ENCODE results near the gene ARID1A. TPM values are rescaled to one million over a fixed set of nuclear protein-coding genes. Genes with fewer than 3 reads are reported as not detected.
"Not testable (repeated sequence)": the region's sequence is repeated elsewhere in the genome, so short reads cannot be mapped to it uniquely, and the experiment has no call there.

The ARID1A gene
- total RNA-seq, 2 donors from 2014 or later = 32.7 to 48.8 TPM

DNA sequence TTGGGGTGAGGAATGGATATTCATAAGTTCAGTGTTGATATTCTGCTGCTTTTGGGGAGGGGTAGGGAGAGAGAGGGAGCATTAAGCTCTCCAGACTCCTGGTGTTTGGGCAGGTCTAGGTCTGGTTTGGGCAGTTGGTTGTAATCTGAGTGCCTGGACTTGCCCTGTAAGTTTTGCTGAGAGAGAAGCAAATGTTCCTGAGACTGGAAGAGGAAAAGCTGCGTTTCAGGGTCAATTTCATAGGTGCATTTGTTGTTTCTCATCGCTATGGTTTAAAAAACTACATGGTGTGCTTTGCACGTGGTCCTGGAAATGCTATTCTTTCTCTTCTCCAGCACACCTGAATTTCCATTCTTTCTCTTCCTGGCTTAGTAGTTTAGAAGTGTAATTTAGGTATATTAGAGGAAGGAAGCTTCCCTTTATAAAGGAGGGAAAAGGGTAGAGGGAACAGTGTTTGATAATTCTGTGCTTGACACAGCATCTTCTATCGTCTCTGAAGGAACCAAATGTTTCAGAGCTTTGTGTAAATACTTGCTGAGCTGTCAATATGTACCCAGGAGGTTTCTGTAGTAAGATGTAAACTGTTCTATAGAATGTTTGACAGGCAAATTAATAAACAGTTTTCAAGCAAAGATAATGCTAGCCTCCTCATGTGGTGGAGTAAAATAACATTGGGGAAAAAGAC lies 6.3 kb downstream of the ARID1A start:
- H3K36me3 ChIP-seq = no peaks in the 10 kb centered on the region
- H3K9me3 ChIP-seq = no peaks in the 10 kb centered on the region
- H3K4me3 ChIP-seq = no peak overlapping the region
- no peak for DNase-seq (ENCODE audit: low spot score)
- TF ChIP-seq, protein P1, sequence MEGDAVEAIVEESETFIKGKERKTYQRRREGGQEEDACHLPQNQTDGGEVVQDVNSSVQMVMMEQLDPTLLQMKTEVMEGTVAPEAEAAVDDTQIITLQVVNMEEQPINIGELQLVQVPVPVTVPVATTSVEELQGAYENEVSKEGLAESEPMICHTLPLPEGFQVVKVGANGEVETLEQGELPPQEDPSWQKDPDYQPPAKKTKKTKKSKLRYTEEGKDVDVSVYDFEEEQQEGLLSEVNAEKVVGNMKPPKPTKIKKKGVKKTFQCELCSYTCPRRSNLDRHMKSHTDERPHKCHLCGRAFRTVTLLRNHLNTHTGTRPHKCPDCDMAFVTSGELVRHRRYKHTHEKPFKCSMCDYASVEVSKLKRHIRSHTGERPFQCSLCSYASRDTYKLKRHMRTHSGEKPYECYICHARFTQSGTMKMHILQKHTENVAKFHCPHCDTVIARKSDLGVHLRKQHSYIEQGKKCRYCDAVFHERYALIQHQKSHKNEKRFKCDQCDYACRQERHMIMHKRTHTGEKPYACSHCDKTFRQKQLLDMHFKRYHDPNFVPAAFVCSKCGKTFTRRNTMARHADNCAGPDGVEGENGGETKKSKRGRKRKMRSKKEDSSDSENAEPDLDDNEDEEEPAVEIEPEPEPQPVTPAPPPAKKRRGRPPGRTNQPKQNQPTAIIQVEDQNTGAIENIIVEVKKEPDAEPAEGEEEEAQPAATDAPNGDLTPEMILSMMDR (IDR thresholded peaks at IDR 0.05) = no peak
- no peaks in the 10 kb centered on the region for H3K27me3 ChIP-seq
- H3K27ac ChIP-seq = peak overlapping the region in 1 of 2 donors; percentile 97
- peaks cover 0 to 90% of the 10 kb centered on the region in 2 donors for H3K4me1 ChIP-seq

DNA sequence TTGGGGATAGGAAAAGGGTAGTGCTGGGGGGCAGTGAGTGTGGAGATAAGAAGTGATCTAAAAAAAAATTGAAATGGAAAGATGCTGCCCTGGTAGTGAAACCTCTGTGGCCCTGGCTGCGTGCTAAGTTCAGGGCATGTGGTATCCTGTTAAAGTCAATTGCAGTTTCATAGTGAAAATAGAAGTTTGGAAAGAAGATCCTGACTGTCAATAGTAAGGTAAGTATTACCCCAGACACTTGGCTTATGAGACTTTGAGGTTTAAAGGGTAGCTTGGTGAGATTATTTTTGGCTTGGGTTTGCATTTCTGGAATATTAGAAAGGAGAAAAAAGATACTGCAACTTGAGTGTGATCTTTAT lies 6.8 kb downstream of the ARID1A start:
- H3K4me3 ChIP-seq = no peak overlapping the region
- peaks cover 0 to 95% of the 10 kb centered on the region in 2 donors for H3K4me1 ChIP-seq
- TF ChIP-seq, protein P1 (IDR thresholded peaks at IDR 0.05) = no peak
- no peaks in the 10 kb centered on the region for H3K27me3 ChIP-seq
- DNase-seq (ENCODE audit: low spot score) = no peak
- no peaks in the 10 kb centered on the region for H3K9me3 ChIP-seq
- H3K36me3 ChIP-seq = no peaks in the 10 kb centered on the region
- H3K27ac ChIP-seq = peak overlapping the region in 1 of 2 donors; percentile 15

DNA sequence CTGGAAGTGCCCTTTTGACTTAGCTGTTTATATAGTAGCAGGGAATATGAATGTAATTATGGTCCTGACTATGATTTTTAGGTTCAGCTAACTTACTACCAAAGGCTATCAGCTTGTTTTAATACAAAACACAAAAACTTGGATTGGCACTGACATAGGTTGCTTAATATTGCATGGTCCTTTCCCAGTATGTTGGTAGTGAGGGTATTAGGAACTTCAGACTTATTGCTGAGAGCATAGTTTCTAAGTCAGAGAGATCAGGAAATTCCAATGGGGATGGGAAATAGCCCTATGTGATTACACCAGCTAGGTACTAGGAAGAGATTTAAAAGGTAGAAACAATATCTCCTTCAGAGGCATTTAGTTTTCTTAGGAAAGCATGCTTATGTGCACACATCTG lies 7.7 kb downstream of the ARID1A start:
- TF ChIP-seq, protein P1 (IDR thresholded peaks at IDR 0.05) = no peak
- peaks cover 0 to 96% of the 10 kb centered on the region in 2 donors for H3K4me1 ChIP-seq
- no peaks in the 10 kb centered on the region for H3K27me3 ChIP-seq
- no peak for DNase-seq (ENCODE audit: low spot score)
- H3K9me3 ChIP-seq = no peaks in the 10 kb centered on the region
- peak overlapping the region in 1 of 2 donors; percentile 15 for H3K27ac ChIP-seq
- no peak overlapping the region for H3K4me3 ChIP-seq
- H3K36me3 ChIP-seq = peaks cover 2% of the 10 kb centered on the region

DNA sequence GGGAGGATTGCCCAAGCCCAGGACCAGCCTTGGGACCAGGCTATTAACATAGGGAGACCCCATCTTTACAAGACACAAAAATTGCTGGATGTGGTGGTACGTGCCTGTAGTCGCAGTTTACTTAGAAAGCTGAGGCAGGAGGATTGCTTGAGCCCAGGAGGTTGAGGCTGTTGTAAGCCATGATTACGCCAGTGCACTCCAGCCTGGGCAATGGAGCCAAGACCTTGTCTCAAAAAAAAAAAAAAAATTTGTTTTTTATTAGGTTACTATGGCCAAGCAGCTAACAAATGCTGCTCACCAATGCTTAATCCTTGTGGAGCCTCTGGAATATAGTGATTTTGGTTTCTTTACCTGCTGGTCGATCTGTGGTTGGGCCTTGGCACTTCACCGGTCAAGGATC lies 8.8 kb downstream of the ARID1A start:
- peaks cover 0 to 84% of the 10 kb centered on the region in 2 donors for H3K4me1 ChIP-seq
- DNase-seq (ENCODE audit: low spot score) = no peak
- TF ChIP-seq, protein P1 (IDR thresholded peaks at IDR 0.05) = no peak

DNA sequence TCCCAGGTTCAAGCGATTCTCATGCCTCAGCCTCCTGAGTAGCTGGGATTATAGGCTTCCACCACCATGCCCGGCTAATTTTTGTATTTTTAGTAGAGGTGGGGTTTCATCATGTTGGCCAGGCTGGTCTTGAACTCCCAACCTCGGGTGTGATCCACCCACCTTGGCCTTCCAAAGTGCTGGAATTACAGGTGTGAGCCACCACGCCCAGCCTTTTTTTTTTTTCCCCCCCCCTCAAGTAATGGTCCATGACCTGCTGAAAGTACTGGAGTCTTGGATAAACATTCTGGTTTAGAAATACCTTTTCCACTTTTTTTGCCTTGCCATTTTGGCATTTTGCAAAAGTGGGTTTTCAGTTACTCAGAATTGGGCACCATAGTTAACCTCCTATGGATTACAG lies 9.4 kb downstream of the ARID1A start:
- H3K4me3 ChIP-seq; H3K27ac ChIP-seq; H3K27me3 ChIP-seq; DNase-seq (ENCODE audit: low spot score); H3K9me3 ChIP-seq: not testable (repeated sequence)
- Histone ChIP-seq H3K36me3 (peaks cover 11% of the 10 kb centered on the region), H3K4me1 (peaks cover 0 to 78% of the 10 kb centered on the region in 2 donors)

More for the DNA sequence above, 8.8 kb downstream of the ARID1A start:
- peaks cover 11% of the 10 kb centered on the region for H3K36me3 ChIP-seq
- H3K27me3 ChIP-seq = no peaks in the 10 kb centered on the region
- peak overlapping the region in 1 of 2 donors; percentile 3 for H3K27ac ChIP-seq
- no peaks in the 10 kb centered on the region for H3K9me3 ChIP-seq
- H3K4me3 ChIP-seq = no peak overlapping the region

DNA sequence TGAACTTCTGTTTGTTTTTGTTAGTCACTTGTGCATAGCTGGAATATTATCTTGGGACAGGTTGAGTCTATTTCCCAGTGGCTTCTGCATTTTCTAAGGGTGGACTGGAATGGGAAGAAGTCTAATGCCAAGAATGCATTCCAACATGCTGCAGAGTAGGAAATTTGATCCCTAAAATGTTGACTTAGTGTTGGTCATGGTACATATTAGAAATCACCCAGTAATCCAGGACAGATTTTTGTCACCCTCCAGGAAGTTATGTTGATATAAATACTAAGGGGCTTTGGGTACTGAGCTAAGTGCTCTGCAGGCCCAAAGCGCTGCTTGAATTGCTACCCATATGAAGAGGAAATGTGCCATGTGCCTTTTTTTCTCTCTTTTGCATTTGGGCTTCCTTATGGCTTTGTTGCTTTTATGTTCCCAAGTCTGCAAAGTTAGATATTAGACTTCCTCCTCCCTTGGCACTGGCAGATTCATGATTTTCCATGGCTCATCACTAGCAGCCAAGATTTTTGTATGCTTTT lies 10.0 kb downstream of the ARID1A start:
- Histone ChIP-seq H3K9me3 (no peaks in the 10 kb centered on the region), H3K4me1 (peaks cover 0 to 72% of the 10 kb centered on the region in 2 donors), H3K27ac (peak overlapping the region; percentile 33 to 50), H3K36me3 (peaks cover 11% of the 10 kb centered on the region), H3K27me3 (no peaks in the 10 kb centered on the region), H3K4me3 (no peak overlapping the region)
- TF ChIP-seq, protein P1 (IDR thresholded peaks at IDR 0.05) = no peak
- no peak for DNase-seq (ENCODE audit: low spot score)

Data from right atrium auricular region (tissue), 2 donors.